ENCODE measurements around the gene SLX4IP. TPM values are rescaled to one million over a fixed set of nuclear protein-coding genes. Genes with fewer than 3 reads are reported as not detected.
"Not testable (repeated sequence)": the region's sequence is repeated elsewhere in the genome, so short reads cannot be mapped to it uniquely, and the experiment has no call there.

SLX4IP gene
- total RNA-seq, 1 donor: 4.0 TPM

GRCh38 chr20:10412591-10413408, 22.3 kb upstream of the SLX4IP start:
- no peak for DNase-seq (ENCODE audit: insufficient read length, low spot score, missing footprints)
- H3K27ac ChIP-seq (ENCODE audit: low read depth, low read length): no peak overlapping the region
- peak; percentile 39 for TF ChIP-seq CTCF (IDR thresholded peaks at IDR 0.05; ENCODE audit: extremely low read depth, low read depth, low read length)
- no peaks in the 10 kb centered on the region for H3K4me1 ChIP-seq (ENCODE audit: insufficient read depth, low read length)
- H3K4me3 ChIP-seq (ENCODE audit: insufficient read depth, low read length): no peak overlapping the region
- H3K4me2 ChIP-seq (ENCODE audit: insufficient read depth, low read length): no peak overlapping the region
- H2AFZ ChIP-seq (ENCODE audit: low read length): no peak overlapping the region
- H3K9me3 ChIP-seq (ENCODE audit: low read depth, low read length): no peaks in the 10 kb centered on the region
- H3K79me2 ChIP-seq (ENCODE audit: insufficient read depth, low read length): peaks cover 11% of the 10 kb centered on the region
- no peaks in the 10 kb centered on the region for H4K20me1 ChIP-seq (ENCODE audit: insufficient read depth, low read length)
- no peaks in the 10 kb centered on the region for H3K27me3 ChIP-seq (ENCODE audit: insufficient read depth, low read length)
- peaks cover 8% of the 10 kb centered on the region for H3K36me3 ChIP-seq (ENCODE audit: insufficient read depth, low read length)

GRCh38 chr20:10415013-10415650, 20.0 kb upstream of the SLX4IP start:
- Histone ChIP-seq H3K4me3 (ENCODE audit: insufficient read depth, low read length) (no peak overlapping the region), H3K4me2 (ENCODE audit: insufficient read depth, low read length) (no peak overlapping the region), H3K79me2 (ENCODE audit: insufficient read depth, low read length) (peaks cover 14% of the 10 kb centered on the region), H3K27ac (ENCODE audit: low read depth, low read length) (no peak overlapping the region), H2AFZ (ENCODE audit: low read length) (no peak overlapping the region), H3K27me3 (ENCODE audit: insufficient read depth, low read length) (no peaks in the 10 kb centered on the region), H3K9me3 (ENCODE audit: low read depth, low read length) (no peaks in the 10 kb centered on the region), H3K4me1 (ENCODE audit: insufficient read depth, low read length) (no peaks in the 10 kb centered on the region), H4K20me1 (ENCODE audit: insufficient read depth, low read length) (no peaks in the 10 kb centered on the region), H3K36me3 (ENCODE audit: insufficient read depth, low read length) (peaks cover 6% of the 10 kb centered on the region)
- no peak for TF ChIP-seq CTCF (IDR thresholded peaks at IDR 0.05; ENCODE audit: extremely low read depth, low read depth, low read length)
- DNase-seq (ENCODE audit: insufficient read length, low spot score, missing footprints): no peak

GRCh38 chr20:10417218-10417617, 17.9 kb upstream of the SLX4IP start:
- not testable (repeated sequence) for H3K27ac ChIP-seq (ENCODE audit: low read depth, low read length); H3K27me3 ChIP-seq (ENCODE audit: insufficient read depth, low read length); H3K36me3 ChIP-seq (ENCODE audit: insufficient read depth, low read length); H3K4me1 ChIP-seq (ENCODE audit: insufficient read depth, low read length); H3K4me3 ChIP-seq (ENCODE audit: insufficient read depth, low read length); H2AFZ ChIP-seq (ENCODE audit: low read length); H3K4me2 ChIP-seq (ENCODE audit: insufficient read depth, low read length); DNase-seq (ENCODE audit: insufficient read length, low spot score, missing footprints); H3K9me3 ChIP-seq (ENCODE audit: low read depth, low read length); H4K20me1 ChIP-seq (ENCODE audit: insufficient read depth, low read length)
- H3K79me2 ChIP-seq (ENCODE audit: insufficient read depth, low read length): peaks cover 27% of the 10 kb centered on the region

GRCh38 chr20:10419550-10420133, 15.5 kb upstream of the SLX4IP start:
- no peak overlapping the region for H3K27ac ChIP-seq (ENCODE audit: low read depth, low read length)
- no peak overlapping the region for H2AFZ ChIP-seq (ENCODE audit: low read length)
- H3K9me3 ChIP-seq (ENCODE audit: low read depth, low read length): no peaks in the 10 kb centered on the region
- H3K4me3 ChIP-seq (ENCODE audit: insufficient read depth, low read length): no peak overlapping the region
- no peaks in the 10 kb centered on the region for H4K20me1 ChIP-seq (ENCODE audit: insufficient read depth, low read length)
- peaks cover 41% of the 10 kb centered on the region for H3K79me2 ChIP-seq (ENCODE audit: insufficient read depth, low read length)
- no peak overlapping the region for H3K4me2 ChIP-seq (ENCODE audit: insufficient read depth, low read length)
- H3K36me3 ChIP-seq (ENCODE audit: insufficient read depth, low read length): no peaks in the 10 kb centered on the region
- H3K27me3 ChIP-seq (ENCODE audit: insufficient read depth, low read length): no peaks in the 10 kb centered on the region
- no peaks in the 10 kb centered on the region for H3K4me1 ChIP-seq (ENCODE audit: insufficient read depth, low read length)
- no peak for DNase-seq (ENCODE audit: insufficient read length, low spot score, missing footprints)
- no peak for TF ChIP-seq CTCF (IDR thresholded peaks at IDR 0.05; ENCODE audit: extremely low read depth, low read depth, low read length)
